Gastroesophageal sphincter (tissue), 4 donors: ENCODE measurements around the gene PGPEP1. TPM values are rescaled to one million over a fixed set of nuclear protein-coding genes. Genes with fewer than 3 reads are reported as not detected.
A peak's percentile ranks its signal among the peaks of the same experiment; 100 is the strongest.

ENCODE experiments used
- ATAC-seq: fragments of 150-250 bp; one replicate; pipeline ENCODE4 v1.9.1; 2016; ENCODE audit warnings: mild to moderate bottlenecking, moderate library complexity
- H3K27ac ChIP-seq, 4 donors: fragments of 200-600 bp; sonication (generic) in 3 of 4; 1 replicate in 3 of 4; 2 replicates in 1 of 4; pipeline ENCODE4 v1.5.1; 2016 to 2019
- H3K27me3 ChIP-seq: fragments of 200-600 bp; sonication (generic); one replicate; pipeline ENCODE4 v1.5.1; 2019
- H3K36me3 ChIP-seq, 2 donors: fragments of 200-600 bp; sonication (generic); one replicate each; pipeline ENCODE4 v1.5.1; 2019; ENCODE audit warnings: control low read depth in 1 of 2
- H3K4me1 ChIP-seq, 3 donors: fragments of 200-600 bp; sonication (generic); 1 replicate in 2 of 3; 2 replicates in 1 of 3; pipeline ENCODE4 v1.5.1; 2016 to 2019; ENCODE audit warnings: control low read depth in 2 of 3
- H3K4me3 ChIP-seq, 2 donors: fragments of 200-600 bp; sonication (generic); one replicate each; pipeline ENCODE4 v1.5.1; 2019; ENCODE audit warnings: mild to moderate bottlenecking in 1 of 2, moderate library complexity in 1 of 2
- H3K9me3 ChIP-seq, 3 donors: fragments of 200-600 bp; sonication (generic); one replicate each; pipeline ENCODE4 v1.5.1; 2017 to 2019; ENCODE audit warnings: control low read depth in 2 of 3
- CTCF ChIP-seq, 4 experiments: fragments of 200-600 bp in 2 of 4; fragments of 450-650 bp in 2 of 4; sonication (generic) in 1 of 4; IDR thresholded peaks; one replicate each; pipeline ENCODE4 v1.5.1; 2017 to 2019; ENCODE audit warnings: antibody characterized with exemption in 4 of 4, mild to moderate bottlenecking in 2 of 4, moderate library complexity in 2 of 4
- EP300 ChIP-seq: sonication (generic); formaldehyde crosslinking; IDR thresholded peaks from one replicate; pipeline ENCODE4 v1.6.1; 2017; ENCODE audit warnings: antibody characterized with exemption, mild to moderate bottlenecking
- POLR2A ChIP-seq, 2 donors: fragments of 450-650 bp; IDR thresholded peaks; one replicate each; pipeline ENCODE4 v1.6.1; 2017; ENCODE audit warnings: antibody characterized with exemption in 2 of 2, mild to moderate bottlenecking in 2 of 2, moderate library complexity in 1 of 2
- POLR2AphosphoS5 ChIP-seq: sonication (generic); formaldehyde crosslinking; IDR thresholded peaks from one replicate; pipeline ENCODE4 v1.6.1; 2017; ENCODE audit warnings: antibody characterized with exemption
- WGBS, 2 donors: methylation state at CpG; one replicate each; pipeline ENCODE4 v1.1.5; 2018; ENCODE audit warnings: low coverage in 1 of 2; 5-methylcytosine and 5-hydroxymethylcytosine counted together
- total RNA-seq, 4 donors: library from RNA; depleted of rRNA; stranded (reverse); fragments of >200 nt; gene quantifications; one replicate each; pipeline ENCODE4 v1.1.0, GENCODE V29; 2016

PGPEP1 gene
- total RNA-seq, 4 donors from 2014 or later, result 15.0 to 38.2 (median 23.1) TPM

GRCh38 chr19:18307271-18307681 lies 33.1 kb upstream of the PGPEP1 start:
- TF ChIP-seq CTCF (IDR thresholded peaks at IDR 0.05), result peak in 2 of 4 experiments; percentile 32 to 47
- no peak for TF ChIP-seq POLR2AphosphoS5
- peak overlapping the region; percentile 14 to 99 (median 98) for H3K27ac ChIP-seq
- peaks cover 0 to 65% (median 55%) of the 10 kb centered on the region in 3 donors for H3K4me1 ChIP-seq
- H3K27me3 ChIP-seq, result no peaks in the 10 kb centered on the region
- no peaks in the 10 kb centered on the region for H3K9me3 ChIP-seq
- peak overlapping the region in 1 of 2 donors; percentile 16 for H3K4me3 ChIP-seq
- ATAC-seq, result no peak
- WGBS, 2 donors, result 32% methylated on average over 4 of the region's 19 CpGs; no CpG with 5 or more reads in 1 of the 2 donors
- H3K36me3 ChIP-seq, result peaks cover 0 to 52% of the 10 kb centered on the region in 2 donors

GRCh38 chr19:18308051-18308947 lies 32.1 kb upstream of the PGPEP1 start:
- Histone ChIP-seq H3K9me3 (no peaks in the 10 kb centered on the region), H3K27me3 (no peaks in the 10 kb centered on the region), H3K4me3 (no peak overlapping the region), H3K4me1 (peaks cover 0 to 55% (median 52%) of the 10 kb centered on the region in 3 donors), H3K36me3 (peaks cover 0 to 62% of the 10 kb centered on the region in 2 donors), H3K27ac (peak overlapping the region in 3 of 4 donors; percentile 97 to 99 (median 99))
- TF ChIP-seq POLR2A (IDR thresholded peaks at IDR 0.05) (no peak), POLR2AphosphoS5 (no peak), EP300 (no peak), CTCF (IDR thresholded peaks at IDR 0.05) (no peak)
- no peak for ATAC-seq
- 67% methylated on average over 3 of the region's 20 CpGs; no CpG with 5 or more reads in 1 of the 2 donors for WGBS, 2 donors

- Histone ChIP-seq H3K27ac (peak overlapping the region in 2 of 4 donors; percentile 97 to 99), H3K9me3 (no peaks in the 10 kb centered on the region), H3K27me3 (no peaks in the 10 kb centered on the region), H3K4me3 (no peak overlapping the region), H3K36me3 (peaks cover 0 to 68% of the 10 kb centered on the region in 2 donors), H3K4me1 (peaks cover 0 to 49% (median 46%) of the 10 kb centered on the region in 3 donors)
- ATAC-seq, result no peak
- TF ChIP-seq EP300, result no peak
- no peak for TF ChIP-seq POLR2A (IDR thresholded peaks at IDR 0.05)
- no peak for TF ChIP-seq CTCF (IDR thresholded peaks at IDR 0.05)
- TF ChIP-seq POLR2AphosphoS5, result no peak
- WGBS, 2 donors, result no CpG with 5 or more reads among the region's 7 CpGs
These were observed 31.5 kb upstream of the PGPEP1 start for GRCh38 chr19:18308948-18309325.

DNA sequence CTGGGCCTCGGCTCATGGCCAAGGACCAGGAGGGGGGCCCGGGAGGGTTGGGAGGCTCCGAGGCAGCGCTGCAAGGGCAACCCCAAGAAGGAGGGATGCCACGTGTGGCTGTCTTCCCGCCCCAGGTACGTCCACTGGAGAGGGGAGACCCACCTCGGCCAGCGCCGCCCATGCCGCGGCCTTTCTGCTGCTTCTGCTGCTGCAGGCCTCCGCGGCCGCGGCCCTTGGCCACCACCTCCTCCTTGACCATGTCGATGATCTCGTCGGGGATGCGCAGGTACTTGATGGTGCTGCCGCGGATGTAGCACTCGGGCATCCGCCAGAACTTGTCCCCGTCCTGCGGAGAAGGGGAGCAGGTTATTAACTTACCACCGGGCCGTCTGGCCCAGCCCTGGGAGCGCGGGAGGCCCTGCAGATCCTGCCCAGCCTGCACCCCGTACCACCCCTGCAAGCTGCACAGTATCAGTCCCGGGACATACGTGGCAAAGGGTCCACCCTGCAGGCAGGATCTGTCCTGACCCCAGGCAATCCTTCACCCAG lies 30.8 kb upstream of the PGPEP1 start:
- Histone ChIP-seq H3K27me3 (no peaks in the 10 kb centered on the region), H3K27ac (peak overlapping the region in 1 of 4 donors; percentile 99), H3K4me1 (peaks cover 0 to 42% (median 39%) of the 10 kb centered on the region in 3 donors), H3K4me3 (no peak overlapping the region), H3K9me3 (no peaks in the 10 kb centered on the region), H3K36me3 (peaks cover 0 to 69% of the 10 kb centered on the region in 2 donors)
- no peak for ATAC-seq
- TF ChIP-seq CTCF (IDR thresholded peaks at IDR 0.05), result no peak
- no peak for TF ChIP-seq POLR2AphosphoS5
- no peak for TF ChIP-seq EP300
- no peak for TF ChIP-seq POLR2A (IDR thresholded peaks at IDR 0.05)
- 80 to 87% methylated on average over 1 to 6 of the region's 33 CpGs for WGBS, 2 donors
